Measurements from ENCODE around the gene DGUOK.

Gene DGUOK

DNA sequence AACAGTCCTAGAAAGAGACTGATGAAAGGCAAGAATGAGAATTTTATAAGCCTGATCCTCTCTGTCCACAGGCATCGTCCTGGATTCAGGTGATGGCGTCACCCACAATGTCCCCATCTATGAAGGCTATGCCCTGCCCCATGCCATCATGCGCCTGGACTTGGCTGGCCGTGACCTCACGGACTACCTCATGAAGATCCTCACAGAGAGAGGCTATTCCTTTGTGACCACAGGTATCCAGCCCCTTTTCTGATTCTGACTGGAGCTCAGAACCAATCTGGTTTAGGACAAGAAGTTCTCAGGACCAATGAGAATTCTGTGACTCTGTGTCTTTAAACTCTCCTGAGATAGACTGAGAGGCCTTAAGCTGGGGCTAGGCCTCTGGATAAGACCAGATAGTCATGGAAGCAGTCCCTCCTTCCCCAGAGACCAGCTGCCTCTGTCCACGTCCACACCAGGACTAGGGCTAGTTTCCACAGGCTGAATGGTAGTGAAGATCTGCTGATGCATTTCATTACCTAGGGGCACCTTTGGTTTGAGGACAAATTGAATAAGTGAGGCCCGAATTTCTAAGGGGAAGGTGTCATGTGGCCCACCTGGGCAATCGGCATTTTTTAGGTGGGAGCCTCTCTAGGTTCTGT lies 13.1 kb upstream of the DGUOK start:
- H3K4me2 ChIP-seq (ENCODE audit: low read length) = no peak overlapping the region
- H3K9ac ChIP-seq (ENCODE audit: low read length) = no peak overlapping the region
- H3F3A ChIP-seq (ENCODE audit: insufficient read depth, low read length) = no peaks in the 10 kb centered on the region
- H3K27me3 ChIP-seq (ENCODE audit: insufficient read depth, low read length) = no peaks in the 10 kb centered on the region
- no peaks in the 10 kb centered on the region for H3K4me1 ChIP-seq (ENCODE audit: insufficient read depth, low read length, severe bottlenecking)
- no peak for TF ChIP-seq EZH2 (IDR thresholded peaks at IDR 0.05; ENCODE audit: borderline replicate concordance, low read length)
- TF ChIP-seq, protein P1, sequence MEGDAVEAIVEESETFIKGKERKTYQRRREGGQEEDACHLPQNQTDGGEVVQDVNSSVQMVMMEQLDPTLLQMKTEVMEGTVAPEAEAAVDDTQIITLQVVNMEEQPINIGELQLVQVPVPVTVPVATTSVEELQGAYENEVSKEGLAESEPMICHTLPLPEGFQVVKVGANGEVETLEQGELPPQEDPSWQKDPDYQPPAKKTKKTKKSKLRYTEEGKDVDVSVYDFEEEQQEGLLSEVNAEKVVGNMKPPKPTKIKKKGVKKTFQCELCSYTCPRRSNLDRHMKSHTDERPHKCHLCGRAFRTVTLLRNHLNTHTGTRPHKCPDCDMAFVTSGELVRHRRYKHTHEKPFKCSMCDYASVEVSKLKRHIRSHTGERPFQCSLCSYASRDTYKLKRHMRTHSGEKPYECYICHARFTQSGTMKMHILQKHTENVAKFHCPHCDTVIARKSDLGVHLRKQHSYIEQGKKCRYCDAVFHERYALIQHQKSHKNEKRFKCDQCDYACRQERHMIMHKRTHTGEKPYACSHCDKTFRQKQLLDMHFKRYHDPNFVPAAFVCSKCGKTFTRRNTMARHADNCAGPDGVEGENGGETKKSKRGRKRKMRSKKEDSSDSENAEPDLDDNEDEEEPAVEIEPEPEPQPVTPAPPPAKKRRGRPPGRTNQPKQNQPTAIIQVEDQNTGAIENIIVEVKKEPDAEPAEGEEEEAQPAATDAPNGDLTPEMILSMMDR (IDR thresholded peaks at IDR 0.05; ENCODE audit: low read length) = no peak
- H3K79me2 ChIP-seq (ENCODE audit: insufficient read depth, low read length) = no peaks in the 10 kb centered on the region
- H3K36me3 ChIP-seq (ENCODE audit: insufficient read depth, low read length) = no peaks in the 10 kb centered on the region
- no peak overlapping the region for H3K27ac ChIP-seq (ENCODE audit: low read depth, low read length, poor library complexity, severe bottlenecking)
- no peak overlapping the region for H3K4me3 ChIP-seq (ENCODE audit: low read depth, low read length, poor library complexity, severe bottlenecking)
- no peaks in the 10 kb centered on the region for H4K20me1 ChIP-seq (ENCODE audit: insufficient read depth, low read length)
- no peaks in the 10 kb centered on the region for H3K9me3 ChIP-seq (ENCODE audit: low read length)
- H2AFZ ChIP-seq (ENCODE audit: low read length) = no peak overlapping the region
- H3K9me2 ChIP-seq (ENCODE audit: low read depth, low read length) = no peaks in the 10 kb centered on the region

GRCh38 chr2:73914667-73915066 lies 12.0 kb upstream of the DGUOK start:
- Histone ChIP-seq H2AFZ (ENCODE audit: low read length) (no peak overlapping the region), H3K9me2 (ENCODE audit: low read depth, low read length) (no peaks in the 10 kb centered on the region), H3K36me3 (ENCODE audit: insufficient read depth, low read length) (no peaks in the 10 kb centered on the region), H3K9me3 (ENCODE audit: low read length) (no peaks in the 10 kb centered on the region), H3K9ac (ENCODE audit: low read length) (no peak overlapping the region), H3K4me2 (ENCODE audit: low read length) (no peak overlapping the region), H3K4me3 (ENCODE audit: low read depth, low read length, poor library complexity, severe bottlenecking) (no peak overlapping the region), H3F3A (ENCODE audit: insufficient read depth, low read length) (no peaks in the 10 kb centered on the region), H4K20me1 (ENCODE audit: insufficient read depth, low read length) (no peaks in the 10 kb centered on the region), H3K79me2 (ENCODE audit: insufficient read depth, low read length) (no peaks in the 10 kb centered on the region), H3K4me1 (ENCODE audit: insufficient read depth, low read length, severe bottlenecking) (no peaks in the 10 kb centered on the region), H3K27me3 (ENCODE audit: insufficient read depth, low read length) (no peaks in the 10 kb centered on the region), H3K27ac (ENCODE audit: low read depth, low read length, poor library complexity, severe bottlenecking) (no peak overlapping the region)
- TF ChIP-seq, protein P1 (IDR thresholded peaks at IDR 0.05; ENCODE audit: low read length) = no peak
- TF ChIP-seq EZH2 (IDR thresholded peaks at IDR 0.05; ENCODE audit: borderline replicate concordance, low read length) = no peak

DNA sequence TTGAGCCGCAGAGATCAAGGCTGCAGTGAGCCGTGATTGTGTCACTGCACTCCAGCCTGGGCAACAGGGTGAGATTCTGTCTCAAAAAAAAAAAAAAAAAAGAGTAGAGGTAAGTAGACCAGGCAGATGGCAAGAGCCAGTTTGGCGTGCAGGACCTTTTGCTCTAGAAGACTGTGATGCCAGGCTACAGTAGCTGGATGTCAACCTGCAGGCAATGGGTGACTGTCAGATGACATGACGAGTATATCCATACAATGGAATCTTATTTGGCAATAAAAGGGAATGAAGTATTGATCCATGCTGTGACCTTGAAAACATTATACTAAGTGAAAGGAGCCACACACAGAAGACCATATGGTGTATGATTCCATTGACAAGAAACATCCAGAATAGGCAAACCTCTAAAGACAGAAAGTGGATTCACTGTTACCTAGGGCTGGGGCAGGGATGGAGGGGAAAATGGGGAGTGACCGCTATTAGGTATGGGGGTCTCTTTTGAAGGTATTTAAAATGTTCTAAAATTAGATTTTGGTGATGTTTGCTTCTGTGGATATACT lies 11.2 kb upstream of the DGUOK start:
- no peak for TF ChIP-seq EZH2 (IDR thresholded peaks at IDR 0.05; ENCODE audit: borderline replicate concordance, low read length)
- TF ChIP-seq, protein P1 (IDR thresholded peaks at IDR 0.05; ENCODE audit: low read length) = no peak
- H3K4me2 ChIP-seq (ENCODE audit: low read length) = no peak overlapping the region
- no peak overlapping the region for H3K9ac ChIP-seq (ENCODE audit: low read length)
- no peaks in the 10 kb centered on the region for H3K27me3 ChIP-seq (ENCODE audit: insufficient read depth, low read length)
- H3K9me3 ChIP-seq (ENCODE audit: low read length) = no peaks in the 10 kb centered on the region
- no peaks in the 10 kb centered on the region for H4K20me1 ChIP-seq (ENCODE audit: insufficient read depth, low read length)
- H3K27ac ChIP-seq (ENCODE audit: low read depth, low read length, poor library complexity, severe bottlenecking) = no peak overlapping the region
- H3K36me3 ChIP-seq (ENCODE audit: insufficient read depth, low read length) = no peaks in the 10 kb centered on the region
- no peaks in the 10 kb centered on the region for H3K9me2 ChIP-seq (ENCODE audit: low read depth, low read length)
- H3K4me3 ChIP-seq (ENCODE audit: low read depth, low read length, poor library complexity, severe bottlenecking) = no peak overlapping the region
- no peaks in the 10 kb centered on the region for H3K79me2 ChIP-seq (ENCODE audit: insufficient read depth, low read length)
- H3F3A ChIP-seq (ENCODE audit: insufficient read depth, low read length) = no peaks in the 10 kb centered on the region
- H3K4me1 ChIP-seq (ENCODE audit: insufficient read depth, low read length, severe bottlenecking) = no peaks in the 10 kb centered on the region
- no peak overlapping the region for H2AFZ ChIP-seq (ENCODE audit: low read length)

Data from OCI-LY1 (cell line).